ENCODE measurements around the gene TSTD1. TPM values are rescaled to one million over a fixed set of nuclear protein-coding genes. Genes with fewer than 3 reads are reported as not detected.

TSTD1 gene
- total and polyA plus RNA-seq, 2 of the 8 experiments (the other 6 are each of a cell fraction or from before 2014, with no cell fraction given) = 60.9 to 314 TPM

- TF ChIP-seq NRF1 (IDR thresholded peaks at IDR 0.05; ENCODE audit: low read depth, low read length) (no peak), CBX8 (IDR thresholded peaks at IDR 0.05; ENCODE audit: borderline replicate concordance, low read depth, low read length) (no peak), CHD7 (IDR thresholded peaks at IDR 0.05; ENCODE audit: insufficient replicate concordance, low read length) (no peak), SAP30 (IDR thresholded peaks at IDR 0.05; ENCODE audit: insufficient read depth, insufficient replicate concordance, low read length) (peak; percentile 87), MAX (IDR thresholded peaks at IDR 0.05) (0 out of 2 replicates have a peak, but pooled peaks have one; percentile 4), EGR1 (IDR thresholded peaks at IDR 0.05; ENCODE audit: borderline replicate concordance, low read depth, low read length) (no peak), ZNF274 (IDR thresholded peaks at IDR 0.05; ENCODE audit: borderline replicate concordance, extremely low read depth, low read length) (no peak), HDAC2 (IDR thresholded peaks at IDR 0.05; ENCODE audit: borderline replicate concordance in 1 of 2, low read depth in 2 of 2, low read length in 2 of 2) (peak in 1 of 2 experiments; percentile 55; a peak in 1 of 4 replicates), CREB1 (IDR thresholded peaks at IDR 0.05) (no peak)
Observed at GRCh38 chr1:161044908-161045735, 6.4 kb upstream of the TSTD1 start (continued).

Measured in H1 (cell line).